GM12878 (cell line): ENCODE results near the gene TMEM126A. TPM values are rescaled to one million over a fixed set of nuclear protein-coding genes. Genes with fewer than 3 reads are reported as not detected.

ENCODE experiments used
- ATAC-seq: fragments of 200-7000 bp; cut with Tn5 transposase; 3 replicates; pipeline ENCODE4 v1.9.1; 2020; ENCODE audit warnings: mild to moderate bottlenecking, moderate library complexity
- BruUV-seq: library from RNA; stranded (reverse); fragments of 400-500 nt; replicated peaks from 2 replicates; lab custom pipeline; 2021; lab: Mats Ljungman, UMichigan
- CTCF ChIA-PET: fragments of 300-600 bp; sonication (Branson Sonifier 250); formaldehyde crosslinking; extraction: SDS; loops from one replicate; lab custom pipeline; 2021; ENCODE audit warnings: inconsistent platforms; lab: Yijun Ruan, JAX
- POLR2A ChIA-PET: fragments of 350-600 bp; formaldehyde crosslinking; extraction: SDS; loops from one replicate; lab custom pipeline; 2021; ENCODE audit warnings: inconsistent platforms; lab: Charles Lee
- RAD21 ChIA-PET: fragments of 300-600 bp; sonication (Branson Sonifier 250); formaldehyde crosslinking; loops from one replicate; lab custom pipeline; 2023; ENCODE audit warnings: antibody characterized with exemption; ENCODE audit not compliant: unreplicated experiment; lab: Charles Lee
- SMC1A ChIA-PET: fragments of 300-600 bp; sonication (Branson Sonifier 250); formaldehyde crosslinking; loops from one replicate; lab custom pipeline; 2023; ENCODE audit not compliant: unreplicated experiment, uncharacterized antibody; lab: Charles Lee
- DNase-seq: peaks from one replicate; pipeline ENCODE4 v3.0.0-alpha.2; 2011; ENCODE audit warnings: low read depth, low spot score
- FAIRE-seq: peaks from 3 replicates; lab custom pipeline; 2011; peaks lifted over from hg19 to GRCh38; lab: Jason Lieb, UNC
- H2AFZ ChIP-seq: 2 replicates; pipeline ENCODE4 v1.6.0; 2011; ENCODE audit warnings: low read depth, low read length, control low read depth; ENCODE audit not compliant: control insufficient read depth
- H3K27ac ChIP-seq: 2 replicates; pipeline ENCODE4 v1.5.1; 2011; ENCODE audit warnings: control low read depth; ENCODE audit not compliant: control insufficient read depth, insufficient read depth
- H3K27me3 ChIP-seq, 2 experiments: replicated peaks in 1 of 2; 2 replicates each; pipeline versions ENCODE4 v1.6.0 to v1.6.1; 2011; ENCODE audit warnings: low read length in 1 of 2; ENCODE audit not compliant: control insufficient read depth in 2 of 2, insufficient read depth in 2 of 2
- H3K36me3 ChIP-seq, 2 experiments: 2 replicates each; pipeline ENCODE4 v1.5.1; 2011; ENCODE audit warnings: low read length in 1 of 2; ENCODE audit not compliant: control insufficient read depth in 2 of 2, insufficient read depth in 2 of 2
- H3K4me1 ChIP-seq: 2 replicates; pipeline ENCODE4 v1.6.1; 2011; ENCODE audit warnings: mild to moderate bottlenecking, low read length, moderate library complexity, mixed read lengths; ENCODE audit not compliant: control insufficient read depth, insufficient read depth
- H3K4me2 ChIP-seq: 2 replicates; pipeline ENCODE4 v1.6.0; 2011; ENCODE audit warnings: control low read depth; ENCODE audit not compliant: control insufficient read depth, insufficient read depth
- H3K4me3 ChIP-seq: fragments of 200-600 bp; sonication (generic); 2 replicates; pipeline ENCODE4 v1.5.1; 2016
- H3K79me2 ChIP-seq: 2 replicates; pipeline ENCODE4 v1.6.0; 2011; ENCODE audit warnings: low read length; ENCODE audit not compliant: control insufficient read depth, insufficient read depth
- H3K9ac ChIP-seq: 2 replicates; pipeline ENCODE4 v1.8.0; 2011; ENCODE audit warnings: low read length, control low read depth, mixed read lengths; ENCODE audit not compliant: control insufficient read depth, insufficient read depth
- H3K9me3 ChIP-seq: replicated peaks from 3 replicates; pipeline ENCODE4 v1.5.1; 2011; ENCODE audit warnings: mild to moderate bottlenecking, low read length; ENCODE audit not compliant: control insufficient read depth, insufficient read depth
- H4K20me1 ChIP-seq: 2 replicates; pipeline ENCODE4 v1.6.0; 2011; ENCODE audit not compliant: control insufficient read depth, insufficient read depth
- E2F8 ChIP-seq: fragments of 450-650 bp; IDR thresholded peaks from 2 replicates; pipeline ENCODE4 v1.6.1; 2018; ENCODE audit warnings: mild to moderate bottlenecking, low read depth, moderate library complexity; ENCODE audit not compliant: partially characterized antibody
- LARP7 ChIP-seq: fragments of 450-650 bp; IDR thresholded peaks from 2 replicates; pipeline ENCODE4 v1.6.1; 2017; ENCODE audit warnings: mild to moderate bottlenecking
- NR2F1 ChIP-seq: fragments of 450-650 bp; conservative IDR thresholded peaks from 2 replicates; pipeline ENCODE4 v1.6.1; 2017; ENCODE audit warnings: mild to moderate bottlenecking
- POLR2AphosphoS5 ChIP-seq: IDR thresholded peaks from 2 replicates; pipeline ENCODE4 v1.6.1; 2011; ENCODE audit warnings: mild to moderate bottlenecking, low read length, inconsistent platforms
- RELA ChIP-seq: fragments of 450-650 bp; IDR thresholded peaks from 2 replicates; pipeline ENCODE4 v1.8.0; 2014; ENCODE audit warnings: borderline replicate concordance; ENCODE audit not compliant: partially characterized antibody
- RUNX3 ChIP-seq: IDR thresholded peaks from 2 replicates; pipeline ENCODE4 v1.6.1; 2012; ENCODE audit warnings: low read length, inconsistent platforms
- SMC3 ChIP-seq: IDR thresholded peaks from 2 replicates; pipeline ENCODE4 v1.6.1; 2011; ENCODE audit warnings: low read length, improper control_type of control experiment, borderline replicate concordance
- SREBF1 ChIP-seq: IDR thresholded peaks from 2 replicates; pipeline ENCODE4 v1.6.1; 2012; ENCODE audit warnings: mild to moderate bottlenecking, low read length
- SUZ12 ChIP-seq: fragments of 200-600 bp; sonication (generic); IDR thresholded peaks from one replicate; pipeline ENCODE4 v1.6.1; 2018; ENCODE audit warnings: antibody characterized with exemption, mild to moderate bottlenecking; ENCODE audit not compliant: unreplicated experiment
- ZBTB33 ChIP-seq: fragments of 450-650 bp; IDR thresholded peaks from 2 replicates; pipeline ENCODE4 v1.6.1; 2017; ENCODE audit warnings: mild to moderate bottlenecking
- ZBTB4 ChIP-seq: fragments of 450-650 bp; formaldehyde crosslinking; IDR thresholded peaks from 2 replicates; pipeline ENCODE4 v1.4.0; 2022; ENCODE audit warnings: mild to moderate bottlenecking, moderate library complexity
- WGBS: methylation state at CpG from one replicate; pipeline ENCODE4 v1.1.6; 2016; ENCODE audit warnings: low lambda C conversion rate; ENCODE audit not compliant: insufficient replicate concordance, insufficient coverage; ENCODE audit errors: missing lambda C conversion rate; 5-methylcytosine and 5-hydroxymethylcytosine counted together
- in situ Hi-C: fragments of 300-500 bp; cut with MboI; formaldehyde crosslinking; loops from 9 replicates; pipeline ENCODE4 v1.14.3; 2018; ENCODE audit warnings: mixed read lengths
- intact Hi-C: fragments of 100-400 bp; cut with micrococcal nuclease; formaldehyde crosslinking; loops from one replicate; pipeline ENCODE4 v1.14.2; 2022; ENCODE audit not compliant: unreplicated experiment
- polyA plus RNA-seq, 11 experiments: library from polyadenylated mRNA; depleted of rRNA in 4 of 11; unstranded in 6 of 11; stranded (reverse) in 5 of 11; fragments of >200 nt; fragmentation: Nextera tagmentation in 4 of 11; fragmentation: Illumina TruSeq in 1 of 11; extraction: Ambion mirVana in 4 of 11; extraction: Trizol in 1 of 11; gene quantifications; 1 replicate in 1 of 11; 2 replicates in 10 of 11; pipeline versions ENCODE4 v1.2.1 to v1.2.3, GENCODE V29; 2011 to 2016; ENCODE audit warnings: inconsistent platforms in 2 of 11, missing spikeins in 2 of 11, low read depth in 1 of 11
- total RNA-seq, 4 experiments: library from RNA; depleted of rRNA in 3 of 4; stranded (reverse); fragments of >200 nt in 3 of 4; fragmentation: Illumina TruSeq in 1 of 4; extraction: Trizol in 1 of 4; gene quantifications; 2 replicates each; pipeline versions ENCODE4 v1.2.1 to v1.2.3, GENCODE V29; 2013 to 2021

The TMEM126A gene
- total and polyA plus RNA-seq, 10 of the 15 experiments (the other 5 are each of a cell fraction or from before 2014, with no cell fraction given): 38.6 to 208 (median 71.7) TPM

GRCh38 chr11:85666687-85667086, 18.9 kb downstream of the TMEM126A start:
- Histone ChIP-seq H3K79me2 (peaks cover 35% of the 10 kb centered on the region), H2AFZ (peak overlapping the region; percentile 99; the same call in 1 of the 2 replicates), H3K36me3 (peaks cover 0 to 8% of the 10 kb centered on the region in 2 experiments; a peak in 1 of 4 replicates), H3K9ac (no peak overlapping the region), H3K9me3 (no peaks in the 10 kb centered on the region), H4K20me1 (peaks cover 10% of the 10 kb centered on the region; the same call in 1 of the 2 replicates), H3K4me2 (no peak overlapping the region), H3K4me1 (no peaks in the 10 kb centered on the region), H3K27ac (no peak overlapping the region), H3K4me3 (no peak overlapping the region), H3K27me3 (no peaks in the 10 kb centered on the region)
- ATAC-seq: no peak
- CTCF ChIA-PET: interaction anchor here (1.0 to 4.0 kb wide), 2 partner anchors 18 to 19 kb away, joined by 3 to 21 read pairs; partner anchors contain the start of gene TMEM126A
- SMC1A ChIA-PET: interaction anchor here (0.8 to 2.3 kb wide), 3 partner anchors 13 to 44 kb away, joined by 3 to 6 read pairs (median 3); partner anchors contain the start of genes DLG2 and TMEM126B
- TF ChIP-seq RUNX3 (no peak), NR2F1 (no peak), RELA (no peak), LARP7 (no peak), SMC3 (no peak), POLR2AphosphoS5 (no peak), SUZ12 (no peak), SREBF1 (no peak), ZBTB33 (no peak), ZBTB4 (CRISPR knock-in tag) (no peak), E2F8 (no peak)
- intact Hi-C loops (loop anchor here (10.0 kb wide), 1 partner anchor 628 kb away; no protein-coding TSS in a partner anchor), in situ Hi-C loops (no loop called here)
- BruUV-seq: no TSS peak
- WGBS: 73% methylated on average over 3 of the region's 3 CpGs
- DNase-seq: no peak
- RAD21 ChIA-PET: no interaction called here
- POLR2A ChIA-PET: no interaction called here
- no peak for FAIRE-seq
